Left ventricle myocardium inferior (tissue), 1 donor: ENCODE data around the gene SRPK2. TPM values are rescaled to one million over a fixed set of nuclear protein-coding genes. Genes with fewer than 3 reads are reported as not detected.
"Not testable (repeated sequence)": the region's sequence is repeated elsewhere in the genome, so short reads cannot be mapped to it uniquely, and the experiment has no call there.

Experiments used
- DNase-seq: peaks from one replicate; pipeline ENCODE4 v3.0.0-alpha.2; 2020
- H3K27ac ChIP-seq: fragments of 200-600 bp; replicated peaks from 2 replicates; pipeline ENCODE4 v1.8.0; 2021
- H3K27me3 ChIP-seq: fragments of 200-600 bp; 2 replicates; pipeline ENCODE4 v1.8.0; 2021; ENCODE audit warnings: low read depth
- H3K36me3 ChIP-seq: fragments of 200-600 bp; 2 replicates; pipeline ENCODE4 v1.8.0; 2021
- H3K4me1 ChIP-seq: fragments of 200-600 bp; 2 replicates; pipeline ENCODE4 v1.8.0; 2021
- H3K4me3 ChIP-seq: fragments of 200-600 bp; 2 replicates; pipeline ENCODE4 v1.8.0; 2021; ENCODE audit warnings: mild to moderate bottlenecking, moderate library complexity
- H3K9me3 ChIP-seq: fragments of 200-600 bp; replicated peaks from 2 replicates; pipeline ENCODE4 v1.8.0; 2021
- CTCF ChIP-seq: fragments of 200-600 bp; IDR thresholded peaks from 2 replicates; pipeline ENCODE4 v1.8.0; 2021; ENCODE audit warnings: antibody characterized with exemption, mild to moderate bottlenecking, borderline replicate concordance
- intact Hi-C: fragments of 100-400 bp; cut with micrococcal nuclease; formaldehyde crosslinking; loops from one replicate; pipeline ENCODE4 v1.11.0; 2022
- total RNA-seq: library from RNA; stranded (reverse); fragmentation: NEBNext Ultra II Directional; extraction: Animal tissue kit (Norgen Biotek cat#: 25700); gene quantifications from one replicate; pipeline ENCODE4 v1.2.1, GENCODE V29; 2021
- donor health status: DM: no; HTN: yes; CAD: no; lungs with severe emphysema.

SRPK2 gene
- total RNA-seq, 1 donor from 2014 or later: 34.3 TPM

GRCh38 chr7:105367458-105367857, 21.3 kb downstream of the SRPK2 start:
- TF ChIP-seq CTCF: no peak
- no peaks in the 10 kb centered on the region for H3K27me3 ChIP-seq
- no peak for DNase-seq
- no peaks in the 10 kb centered on the region for H3K36me3 ChIP-seq
- intact Hi-C loops: no loop called here
- H3K4me3 ChIP-seq: no peak overlapping the region
- peaks cover 21% of the 10 kb centered on the region for H3K4me1 ChIP-seq
- H3K27ac ChIP-seq: no peak overlapping the region
- H3K9me3 ChIP-seq: peaks cover 9% of the 10 kb centered on the region

GRCh38 chr7:105365541-105366534, 22.9 kb downstream of the SRPK2 start:
- DNase-seq: no peak
- intact Hi-C loops: no loop called here
- TF ChIP-seq CTCF: no peak
- Histone ChIP-seq H3K4me1 (peaks cover 21% of the 10 kb centered on the region), H3K27me3 (no peaks in the 10 kb centered on the region), H3K36me3 (no peaks in the 10 kb centered on the region), H3K4me3 (no peak overlapping the region), H3K9me3 (peaks cover 12% of the 10 kb centered on the region), H3K27ac (no peak overlapping the region)

GRCh38 chr7:105364684-105365083, 24.0 kb downstream of the SRPK2 start:
- Histone ChIP-seq H3K36me3 (no peaks in the 10 kb centered on the region), H3K27me3 (no peaks in the 10 kb centered on the region), H3K9me3 (peaks cover 12% of the 10 kb centered on the region), H3K4me3 (no peak overlapping the region), H3K4me1 (peaks cover 21% of the 10 kb centered on the region), H3K27ac (peak overlapping the region; percentile 60)
- DNase-seq: no peak
- intact Hi-C loops: no loop called here
- no peak for TF ChIP-seq CTCF

- H3K4me3 ChIP-seq, DNase-seq, H3K27ac ChIP-seq, intact Hi-C loops, H3K36me3 ChIP-seq, H3K27me3 ChIP-seq: not testable (repeated sequence)
- peaks cover 12% of the 10 kb centered on the region for H3K9me3 ChIP-seq
- peaks cover 28% of the 10 kb centered on the region for H3K4me1 ChIP-seq
Measured at GRCh38 chr7:105363657-105364056, 25.1 kb downstream of the SRPK2 start.

- H3K4me3 ChIP-seq, H3K27ac ChIP-seq, intact Hi-C loops, H3K36me3 ChIP-seq, DNase-seq, H3K27me3 ChIP-seq: not testable (repeated sequence)
- Histone ChIP-seq H3K9me3 (peaks cover 12% of the 10 kb centered on the region), H3K4me1 (peaks cover 22% of the 10 kb centered on the region)
Measured at GRCh38 chr7:105362685-105363084, 26.0 kb downstream of the SRPK2 start.

GRCh38 chr7:105361995-105362394, 26.7 kb downstream of the SRPK2 start:
- H3K36me3 ChIP-seq, H3K27ac ChIP-seq, H3K4me3 ChIP-seq, H3K27me3 ChIP-seq, intact Hi-C loops, DNase-seq: not testable (repeated sequence)
- H3K9me3 ChIP-seq: peaks cover 12% of the 10 kb centered on the region
- peaks cover 22% of the 10 kb centered on the region for H3K4me1 ChIP-seq

GRCh38 chr7:105360149-105360548, 28.6 kb downstream of the SRPK2 start:
- DNase-seq, H3K36me3 ChIP-seq, H3K27ac ChIP-seq, intact Hi-C loops, H3K27me3 ChIP-seq, H3K4me3 ChIP-seq: not testable (repeated sequence)
- Histone ChIP-seq H3K4me1 (peaks cover 17% of the 10 kb centered on the region), H3K9me3 (peaks cover 12% of the 10 kb centered on the region)
